Duodenal mucosa (tissue), 2 donors: ENCODE results near the gene ZCCHC24.
A peak's percentile ranks its signal among the peaks of the same experiment; 100 is the strongest.

Experiments
- H3K27ac ChIP-seq: one replicate; pipeline ENCODE4 v1.7.0; 2013; ENCODE audit warnings: low read depth, low read length
- H3K27me3 ChIP-seq, 2 donors: one replicate each; pipeline ENCODE4 v1.7.0; 2013; ENCODE audit warnings: low read length in 2 of 2, control low read depth in 1 of 2; ENCODE audit not compliant: insufficient read depth in 2 of 2, control insufficient read depth in 1 of 2
- H3K36me3 ChIP-seq, 2 donors: one replicate each; pipeline ENCODE4 v1.7.0; 2013; ENCODE audit warnings: low read length in 2 of 2, control low read depth in 1 of 2; ENCODE audit not compliant: insufficient read depth in 2 of 2, control insufficient read depth in 1 of 2
- H3K4me1 ChIP-seq, 2 donors: one replicate each; pipeline ENCODE4 v1.7.0; 2013; ENCODE audit warnings: low read length in 2 of 2, control low read depth in 1 of 2; ENCODE audit not compliant: insufficient read depth in 2 of 2, control insufficient read depth in 1 of 2
- H3K4me3 ChIP-seq, 2 donors: one replicate each; pipeline ENCODE4 v1.7.0; 2013; ENCODE audit warnings: low read length in 2 of 2, low read depth in 1 of 2
- H3K9ac ChIP-seq, 2 donors: one replicate each; pipeline ENCODE4 v1.7.0; 2013; ENCODE audit warnings: low read length in 2 of 2, low read depth in 1 of 2
- H3K9me3 ChIP-seq, 2 donors: one replicate each; pipeline ENCODE4 v1.7.0; 2013; ENCODE audit warnings: low read length in 2 of 2, control low read depth in 1 of 2; ENCODE audit not compliant: control insufficient read depth in 1 of 2

ZCCHC24 gene

GRCh38 chr10:79400146-79401004, 45.0 kb downstream of the ZCCHC24 start:
- no peaks in the 10 kb centered on the region for H3K36me3 ChIP-seq
- H3K4me1 ChIP-seq = peaks cover 27 to 37% of the 10 kb centered on the region in 2 donors
- H3K27ac ChIP-seq = no peak overlapping the region
- no peaks in the 10 kb centered on the region for H3K9me3 ChIP-seq
- H3K4me3 ChIP-seq = no peak overlapping the region
- no peak overlapping the region for H3K9ac ChIP-seq
- H3K27me3 ChIP-seq = no peaks in the 10 kb centered on the region

DNA sequence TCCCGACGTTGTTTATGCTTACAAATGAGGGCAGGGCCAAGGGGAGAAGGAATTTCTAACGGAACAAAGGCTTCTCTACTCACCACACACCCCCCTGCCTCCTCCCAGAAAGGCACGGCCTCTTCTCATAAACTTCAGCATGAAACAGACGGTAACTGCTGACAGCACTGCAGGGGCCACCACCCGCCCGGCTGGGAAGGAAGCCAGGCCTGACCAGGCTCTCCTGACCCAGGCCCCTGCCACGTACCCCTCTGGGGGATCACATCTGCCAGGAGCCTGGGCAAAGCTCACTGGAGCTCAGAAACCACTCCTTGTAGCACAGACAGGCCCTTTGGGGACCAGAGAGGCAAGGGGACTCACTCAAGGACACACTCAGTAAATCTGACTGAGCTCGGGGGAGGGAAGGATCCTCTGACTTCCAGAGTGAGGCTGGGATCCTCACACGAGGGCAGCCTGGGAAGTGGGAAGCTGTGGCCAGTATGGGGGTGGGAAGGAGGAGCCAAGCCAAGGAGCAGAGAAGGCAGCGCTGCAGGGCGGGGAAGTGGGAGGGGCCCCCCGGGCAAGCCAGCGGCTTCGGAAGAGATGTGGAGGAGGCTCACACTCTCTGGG, 46.1 kb downstream of the ZCCHC24 start:
- peaks cover 16 to 28% of the 10 kb centered on the region in 2 donors for H3K4me1 ChIP-seq
- no peaks in the 10 kb centered on the region for H3K27me3 ChIP-seq
- no peaks in the 10 kb centered on the region for H3K9me3 ChIP-seq
- H3K27ac ChIP-seq = peak overlapping the region; percentile 47
- peak overlapping the region in 1 of 2 donors; percentile 10 for H3K9ac ChIP-seq
- H3K36me3 ChIP-seq = no peaks in the 10 kb centered on the region
- H3K4me3 ChIP-seq = no peak overlapping the region

DNA sequence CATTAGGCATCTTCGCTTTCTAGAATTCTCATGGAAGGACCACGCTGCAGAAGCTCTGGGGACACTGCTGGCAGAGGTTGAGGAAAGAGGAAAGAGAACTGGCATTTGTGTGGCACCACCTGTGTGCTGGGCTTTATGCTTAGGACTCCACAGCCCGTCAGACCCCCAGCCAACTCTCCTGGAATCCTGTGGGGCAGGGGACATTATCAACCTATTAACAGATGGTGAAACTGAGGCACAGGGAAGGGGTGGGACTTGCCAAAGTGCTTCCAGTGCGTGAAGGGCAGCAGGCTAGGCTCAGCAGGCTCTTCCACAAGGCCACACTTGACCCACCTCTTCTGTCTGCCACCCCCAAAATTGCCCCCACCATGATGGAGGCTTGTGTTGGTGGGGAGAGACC, 46.8 kb downstream of the ZCCHC24 start:
- no peaks in the 10 kb centered on the region for H3K36me3 ChIP-seq
- no peaks in the 10 kb centered on the region for H3K9me3 ChIP-seq
- peak overlapping the region; percentile 47 for H3K27ac ChIP-seq
- H3K4me1 ChIP-seq = peaks cover 10 to 22% of the 10 kb centered on the region in 2 donors
- H3K27me3 ChIP-seq = no peaks in the 10 kb centered on the region
- no peak overlapping the region for H3K4me3 ChIP-seq
- H3K9ac ChIP-seq = no peak overlapping the region

GRCh38 chr10:79397575-79398303, 47.7 kb downstream of the ZCCHC24 start:
- Histone ChIP-seq H3K4me3 (no peak overlapping the region), H3K4me1 (peaks cover 9 to 20% of the 10 kb centered on the region in 2 donors), H3K9me3 (no peaks in the 10 kb centered on the region), H3K27ac (no peak overlapping the region), H3K9ac (no peak overlapping the region), H3K27me3 (no peaks in the 10 kb centered on the region), H3K36me3 (peaks cover 0 to 4% of the 10 kb centered on the region in 2 donors)

DNA sequence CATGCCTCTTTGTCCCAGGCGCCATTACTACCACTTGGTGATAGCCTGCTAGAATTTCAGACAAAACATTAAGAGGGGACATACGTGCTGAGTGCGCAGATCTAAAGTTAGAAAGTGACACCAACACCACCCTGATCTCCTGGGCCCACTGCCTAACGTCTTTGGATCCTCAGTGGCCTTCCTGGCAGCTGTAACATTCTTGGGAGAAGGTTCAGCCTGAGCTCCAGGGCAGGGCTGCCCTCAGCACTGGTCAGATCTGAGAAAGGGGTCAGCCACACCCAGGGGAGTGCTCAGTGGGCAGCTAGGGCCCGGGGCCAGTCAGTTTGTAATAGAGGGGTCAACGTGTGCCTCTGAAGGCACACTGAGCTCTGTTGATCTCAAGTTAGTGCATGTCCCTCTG, 48.4 kb downstream of the ZCCHC24 start:
- Histone ChIP-seq H3K9me3 (no peaks in the 10 kb centered on the region), H3K4me3 (no peak overlapping the region), H3K27me3 (no peaks in the 10 kb centered on the region), H3K27ac (no peak overlapping the region), H3K9ac (no peak overlapping the region), H3K4me1 (peaks cover 9 to 20% of the 10 kb centered on the region in 2 donors), H3K36me3 (peaks cover 0 to 4% of the 10 kb centered on the region in 2 donors)

GRCh38 chr10:79396520-79396919, 48.9 kb downstream of the ZCCHC24 start:
- H3K9me3 ChIP-seq = no peaks in the 10 kb centered on the region
- peaks cover 0 to 4% of the 10 kb centered on the region in 2 donors for H3K36me3 ChIP-seq
- H3K4me3 ChIP-seq = no peak overlapping the region
- H3K27me3 ChIP-seq = no peaks in the 10 kb centered on the region
- H3K9ac ChIP-seq = no peak overlapping the region
- H3K4me1 ChIP-seq = peaks cover 9 to 20% of the 10 kb centered on the region in 2 donors
- H3K27ac ChIP-seq = no peak overlapping the region

DNA sequence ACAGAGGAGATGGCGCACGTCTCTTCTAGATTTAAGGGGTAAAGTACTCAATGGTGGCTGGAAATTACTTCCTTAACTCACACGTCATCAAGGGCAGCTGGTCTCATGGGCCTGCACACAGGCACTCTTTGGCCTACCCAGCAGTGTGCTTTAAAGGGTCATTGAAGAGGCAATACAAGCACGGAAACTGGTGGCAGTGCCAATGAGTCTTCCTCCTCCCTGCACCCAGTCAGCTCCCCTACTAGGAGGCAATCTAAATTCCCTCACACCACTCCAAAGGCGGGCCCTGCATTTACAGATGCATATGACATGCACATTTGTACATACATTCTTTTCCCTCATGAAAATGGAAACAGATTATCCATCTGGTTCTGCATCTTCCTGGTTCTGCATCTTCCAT, 50.8 kb downstream of the ZCCHC24 start:
- peaks cover 0 to 4% of the 10 kb centered on the region in 2 donors for H3K36me3 ChIP-seq
- H3K4me1 ChIP-seq = peaks cover 9 to 14% of the 10 kb centered on the region in 2 donors
- H3K27ac ChIP-seq = no peak overlapping the region
- no peak overlapping the region for H3K9ac ChIP-seq
- H3K27me3 ChIP-seq = no peaks in the 10 kb centered on the region
- no peaks in the 10 kb centered on the region for H3K9me3 ChIP-seq
- H3K4me3 ChIP-seq = no peak overlapping the region

- Histone ChIP-seq H3K9me3 (no peaks in the 10 kb centered on the region), H3K4me1 (peaks cover 9% of the 10 kb centered on the region in 2 donors), H3K36me3 (peaks cover 0 to 4% of the 10 kb centered on the region in 2 donors), H3K4me3 (no peak overlapping the region), H3K9ac (no peak overlapping the region), H3K27me3 (no peaks in the 10 kb centered on the region), H3K27ac (no peak overlapping the region)
Measured at GRCh38 chr10:79393924-79394610, 51.4 kb downstream of the ZCCHC24 start.

DNA sequence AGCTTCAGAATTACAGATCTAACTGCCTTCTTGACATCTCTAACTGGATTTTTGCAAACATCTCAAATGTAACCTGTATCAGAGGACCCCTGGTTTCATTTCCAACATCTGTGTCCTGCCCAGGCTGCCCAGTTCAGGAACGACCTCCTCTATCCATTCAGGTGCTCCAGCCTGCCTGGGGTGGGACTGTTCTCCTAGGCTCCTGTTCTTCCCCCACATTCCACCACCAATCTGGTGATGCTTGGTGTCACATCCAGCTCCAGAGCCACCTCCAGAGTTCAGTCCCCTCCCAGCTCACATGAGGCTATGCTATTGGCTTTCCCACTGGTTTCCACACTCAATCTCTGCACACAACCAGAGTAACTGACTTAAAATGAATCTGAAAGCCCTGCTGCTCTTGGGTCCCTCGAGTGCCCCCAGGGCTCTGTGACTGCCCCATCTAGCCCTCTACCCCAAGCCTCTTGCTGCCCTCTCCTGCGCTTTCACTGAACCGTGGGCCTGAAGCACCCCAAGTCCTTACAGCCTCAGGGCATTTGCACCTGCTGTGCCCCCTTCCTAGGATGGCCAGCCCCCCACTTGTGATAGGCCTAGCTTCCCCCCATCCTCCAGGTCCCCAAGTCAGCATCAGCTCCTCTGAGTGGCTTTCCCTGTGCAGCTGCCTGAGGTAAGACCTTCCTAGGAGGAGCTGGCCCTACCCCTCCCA, 52.1 kb downstream of the ZCCHC24 start:
- Histone ChIP-seq H3K4me1 (peaks cover 2 to 7% of the 10 kb centered on the region in 2 donors), H3K9ac (no peak overlapping the region), H3K4me3 (no peak overlapping the region), H3K36me3 (peaks cover 0 to 4% of the 10 kb centered on the region in 2 donors), H3K9me3 (no peaks in the 10 kb centered on the region), H3K27ac (no peak overlapping the region), H3K27me3 (no peaks in the 10 kb centered on the region)
